HG02938 (cell line): ENCODE measurements around the gene VTI1A.
"Not testable (repeated sequence)": the region's sequence is repeated elsewhere in the genome, so short reads cannot be mapped to it uniquely, and the experiment has no call there.

Experiments
- ATAC-seq: cut with Tn5 transposase; IDR thresholded peaks from one replicate; pipeline ENCODE4 v1.9.1; 2021; ENCODE audit warnings: mild to moderate bottlenecking, moderate library complexity; ENCODE audit not compliant: unreplicated experiment

Gene VTI1A

GRCh38 chr10:112583236-112583939 lies 136.4 kb downstream of the VTI1A start:
- ATAC-seq = no peak

GRCh38 chr10:112584276-112584675 lies 137.3 kb downstream of the VTI1A start:
- ATAC-seq = no peak

- ATAC-seq = no peak
Observed at GRCh38 chr10:112585126-112585525, 138.1 kb downstream of the VTI1A start.

- no peak for ATAC-seq
Observed at GRCh38 chr10:112585960-112586359, 138.9 kb downstream of the VTI1A start.

GRCh38 chr10:112587729-112588128 lies 140.7 kb downstream of the VTI1A start:
- no peak for ATAC-seq

- ATAC-seq = no peak
Observed at GRCh38 chr10:112588225-112588990, 141.4 kb downstream of the VTI1A start.

GRCh38 chr10:112589081-112589480 lies 142.1 kb downstream of the VTI1A start:
- no peak for ATAC-seq

GRCh38 chr10:112590786-112591185 lies 143.8 kb downstream of the VTI1A start:
- ATAC-seq = not testable (repeated sequence)

GRCh38 chr10:112593023-112593422 lies 146.0 kb downstream of the VTI1A start:
- ATAC-seq = no peak

- no peak for ATAC-seq
Observed at GRCh38 chr10:112601214-112602090, 154.4 kb downstream of the VTI1A start.

- no peak for ATAC-seq
Observed at GRCh38 chr10:112603062-112603461, 156.0 kb downstream of the VTI1A start.

- no peak for ATAC-seq
Observed at GRCh38 chr10:112605063-112605462, 158.0 kb downstream of the VTI1A start.

- ATAC-seq = no peak
Observed at GRCh38 chr10:112607506-112607905, 160.5 kb downstream of the VTI1A start.

GRCh38 chr10:112613620-112614019 lies 166.6 kb downstream of the VTI1A start:
- ATAC-seq = no peak

- ATAC-seq = no peak
Observed at GRCh38 chr10:112614072-112614471, 167.1 kb downstream of the VTI1A start.

GRCh38 chr10:112614586-112614985 lies 167.6 kb downstream of the VTI1A start:
- ATAC-seq = no peak

GRCh38 chr10:112615269-112615668 lies 168.3 kb downstream of the VTI1A start:
- no peak for ATAC-seq

GRCh38 chr10:112616647-112617046 lies 169.6 kb downstream of the VTI1A start:
- ATAC-seq = no peak

GRCh38 chr10:112618814-112619213 lies 171.8 kb downstream of the VTI1A start:
- ATAC-seq = no peak

GRCh38 chr10:112619556-112619955 lies 172.5 kb downstream of the VTI1A start:
- no peak for ATAC-seq

- no peak for ATAC-seq
Observed at GRCh38 chr10:112622786-112623185, 175.8 kb downstream of the VTI1A start.
